Gastrocnemius medialis (tissue), 4 donors: Measurements from ENCODE around the gene XPR1. TPM values are rescaled to one million over a fixed set of nuclear protein-coding genes. Genes with fewer than 3 reads are reported as not detected.
"Not testable (repeated sequence)": the region's sequence is repeated elsewhere in the genome, so short reads cannot be mapped to it uniquely, and the experiment has no call there.

ENCODE experiments used
- ATAC-seq, 2 donors: fragments of 150-250 bp; one replicate each; pipeline ENCODE4 v1.9.1; 2016
- DNase-seq, 2 donors: peaks; one replicate each; pipeline ENCODE4 v3.0.0-alpha.2; 2019
- H3K27ac ChIP-seq, 4 donors: fragments of 200-600 bp; sonication (generic); 1 replicate in 1 of 4; 2 replicates in 3 of 4; pipeline ENCODE4 v1.5.1; 2016 to 2018; ENCODE audit warnings: mild to moderate bottlenecking in 2 of 4, moderate library complexity in 1 of 4
- H3K27me3 ChIP-seq, 3 donors: fragments of 200-600 bp; sonication (generic) in 2 of 3; 1 replicate in 1 of 3; 2 replicates in 2 of 3; pipeline versions ENCODE4 v1.5.1 to v1.6.0; 2016 to 2019; ENCODE audit warnings: mild to moderate bottlenecking in 1 of 3, moderate library complexity in 1 of 3
- H3K36me3 ChIP-seq, 2 donors: fragments of 200-600 bp; sonication (generic) in 1 of 2; one replicate each; pipeline ENCODE4 v1.5.1; 2017 to 2018
- H3K4me1 ChIP-seq, 2 donors: fragments of 200-600 bp; sonication (generic) in 1 of 2; one replicate each; pipeline ENCODE4 v1.5.1; 2016 to 2017; ENCODE audit warnings: mild to moderate bottlenecking in 2 of 2
- H3K4me3 ChIP-seq, 4 donors: fragments of 200-600 bp; sonication (generic) in 3 of 4; 1 replicate in 1 of 4; 2 replicates in 3 of 4; pipeline ENCODE4 v1.5.1; 2016 to 2019; ENCODE audit warnings: mild to moderate bottlenecking in 2 of 4
- H3K9me3 ChIP-seq, 3 donors: fragments of 200-600 bp; sonication (generic) in 2 of 3; 1 replicate in 1 of 3; 2 replicates in 2 of 3; pipeline ENCODE4 v1.5.1; 2016 to 2019
- POLR2A ChIP-seq, 2 donors: fragments of 450-650 bp; IDR thresholded peaks; one replicate each; pipeline ENCODE4 v1.6.1; 2017; ENCODE audit warnings: antibody characterized with exemption in 2 of 2, mild to moderate bottlenecking in 2 of 2, moderate library complexity in 2 of 2
- in situ Hi-C, 4 donors: fragments of 200-750 bp; cut with MboI; loops; one replicate each; pipeline versions ENCODE4 v1.15.0 to v1.8.0; 2017; ENCODE audit warnings: low sequenced_read_pairs in 4 of 4
- intact Hi-C: fragments of 100-400 bp; cut with DNase I; formaldehyde crosslinking; loops from one replicate; pipeline ENCODE4 v1.15.1; 2023; ENCODE audit warnings: low total_unique reads
- total RNA-seq, 4 donors: library from RNA; depleted of rRNA; stranded (reverse); fragments of >200 nt; gene quantifications; one replicate each; pipeline versions ENCODE4 v1.1.0 to v1.2.3, GENCODE V29; 2016
- TF ChIP-seq, protein P1 (sequence below), 5 experiments: fragments of 450-650 bp in 3 of 5; fragments of 200-600 bp in 2 of 5; sonication (generic) in 2 of 5; IDR thresholded peaks in 4 of 5; conservative IDR thresholded peaks in 1 of 5; 1 replicate in 4 of 5; 2 replicates in 1 of 5; pipeline ENCODE4 v1.5.1; 2016 to 2019; ENCODE audit warnings: antibody characterized with exemption in 5 of 5, mild to moderate bottlenecking in 3 of 5, moderate library complexity in 3 of 5

Gene XPR1
- total RNA-seq, 4 donors from 2014 or later, result 14.5 to 24.9 (median 18.6) TPM

DNA sequence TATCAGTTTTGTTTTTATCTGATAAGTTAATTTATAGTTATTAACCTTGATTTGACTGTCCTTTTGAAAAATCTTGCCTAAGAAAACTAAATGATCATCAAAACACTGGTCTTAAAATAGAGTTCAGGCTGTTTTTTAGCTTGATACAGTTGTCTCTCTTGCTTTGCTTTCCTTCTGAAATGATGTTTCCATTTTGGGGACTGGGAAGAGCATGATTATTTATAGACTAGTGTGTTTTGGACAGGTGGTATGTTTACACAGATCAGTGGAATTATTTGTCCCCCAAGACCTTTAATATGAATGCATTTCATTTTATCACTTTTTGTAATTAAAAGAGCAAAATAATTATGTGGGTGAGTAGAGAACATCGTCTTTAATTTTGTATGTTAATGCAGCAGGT, 90.8 kb downstream of the XPR1 start:
- ATAC-seq (no peak), DNase-seq (no peak)
- in situ Hi-C loops (no loop called here), intact Hi-C loops (no loop called here)
- Histone ChIP-seq H3K27ac (peak overlapping the region in 1 of 4 donors; percentile 14), H3K36me3 (no peaks in the 10 kb centered on the region), H3K4me3 (no peak overlapping the region), H3K4me1 (peaks cover 8 to 19% of the 10 kb centered on the region in 2 donors), H3K27me3 (no peaks in the 10 kb centered on the region), H3K9me3 (no peaks in the 10 kb centered on the region)
- no peak for TF ChIP-seq POLR2A (IDR thresholded peaks at IDR 0.05)
- TF ChIP-seq, protein P1, sequence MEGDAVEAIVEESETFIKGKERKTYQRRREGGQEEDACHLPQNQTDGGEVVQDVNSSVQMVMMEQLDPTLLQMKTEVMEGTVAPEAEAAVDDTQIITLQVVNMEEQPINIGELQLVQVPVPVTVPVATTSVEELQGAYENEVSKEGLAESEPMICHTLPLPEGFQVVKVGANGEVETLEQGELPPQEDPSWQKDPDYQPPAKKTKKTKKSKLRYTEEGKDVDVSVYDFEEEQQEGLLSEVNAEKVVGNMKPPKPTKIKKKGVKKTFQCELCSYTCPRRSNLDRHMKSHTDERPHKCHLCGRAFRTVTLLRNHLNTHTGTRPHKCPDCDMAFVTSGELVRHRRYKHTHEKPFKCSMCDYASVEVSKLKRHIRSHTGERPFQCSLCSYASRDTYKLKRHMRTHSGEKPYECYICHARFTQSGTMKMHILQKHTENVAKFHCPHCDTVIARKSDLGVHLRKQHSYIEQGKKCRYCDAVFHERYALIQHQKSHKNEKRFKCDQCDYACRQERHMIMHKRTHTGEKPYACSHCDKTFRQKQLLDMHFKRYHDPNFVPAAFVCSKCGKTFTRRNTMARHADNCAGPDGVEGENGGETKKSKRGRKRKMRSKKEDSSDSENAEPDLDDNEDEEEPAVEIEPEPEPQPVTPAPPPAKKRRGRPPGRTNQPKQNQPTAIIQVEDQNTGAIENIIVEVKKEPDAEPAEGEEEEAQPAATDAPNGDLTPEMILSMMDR (IDR thresholded peaks at IDR 0.05 in 4 of 5, conservative IDR thresholded peaks at IDR 0.05 in 1 of 5), result no peak

DNA sequence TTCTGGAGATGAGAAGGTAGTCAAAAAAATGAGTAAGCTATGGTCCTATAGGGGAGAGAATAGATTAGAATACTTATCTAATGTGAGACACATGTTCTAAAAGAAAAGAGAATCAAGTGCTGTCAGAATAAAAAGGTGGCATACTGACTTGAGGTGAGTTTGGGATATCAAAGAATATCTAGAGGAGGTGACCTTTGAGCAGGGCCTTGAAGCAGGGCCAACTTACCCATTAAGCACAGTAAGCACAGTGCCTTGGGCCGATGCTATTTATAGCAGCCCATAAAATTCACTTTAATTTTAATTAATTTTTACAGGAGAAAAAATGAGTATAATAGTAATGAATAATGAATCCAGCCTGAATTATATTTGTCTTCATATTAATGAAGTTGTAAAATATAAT, 92.2 kb downstream of the XPR1 start:
- in situ Hi-C loops, result no loop called here
- Histone ChIP-seq H3K36me3 (no peaks in the 10 kb centered on the region), H3K9me3 (no peaks in the 10 kb centered on the region), H3K27me3 (no peaks in the 10 kb centered on the region), H3K27ac (no peak overlapping the region), H3K4me3 (no peak overlapping the region), H3K4me1 (peaks cover 8 to 19% of the 10 kb centered on the region in 2 donors)
- no peak for ATAC-seq
- no peak for DNase-seq
- intact Hi-C loops, result no loop called here
- TF ChIP-seq POLR2A (IDR thresholded peaks at IDR 0.05), result no peak
- TF ChIP-seq, protein P1 (IDR thresholded peaks at IDR 0.05 in 4 of 5, conservative IDR thresholded peaks at IDR 0.05 in 1 of 5), result no peak

DNA sequence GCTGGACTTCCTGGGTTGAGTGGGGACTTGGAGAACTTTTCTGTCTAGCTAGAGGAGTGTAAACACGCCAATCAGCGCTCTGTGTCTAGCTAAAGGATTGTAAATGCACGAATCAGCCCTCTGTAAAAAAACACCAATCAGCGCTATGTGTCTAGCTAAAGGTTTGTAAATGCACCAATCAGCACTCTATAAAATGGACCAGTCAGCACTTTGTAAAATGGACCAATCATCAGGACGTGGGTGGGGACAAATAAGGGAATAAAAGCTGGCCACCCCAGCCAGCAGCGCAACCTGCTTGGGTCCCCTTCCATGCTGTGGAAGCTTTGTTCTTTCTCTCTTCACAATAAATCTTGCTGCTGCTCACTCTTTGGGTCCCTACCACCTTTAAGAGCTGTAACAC, 94.2 kb downstream of the XPR1 start:
- H3K9me3 ChIP-seq, ATAC-seq, H3K4me3 ChIP-seq, DNase-seq, H3K36me3 ChIP-seq, intact Hi-C loops, H3K27ac ChIP-seq, in situ Hi-C loops, H3K27me3 ChIP-seq: not testable (repeated sequence)
- H3K4me1 ChIP-seq, result peaks cover 8 to 19% of the 10 kb centered on the region in 2 donors

DNA sequence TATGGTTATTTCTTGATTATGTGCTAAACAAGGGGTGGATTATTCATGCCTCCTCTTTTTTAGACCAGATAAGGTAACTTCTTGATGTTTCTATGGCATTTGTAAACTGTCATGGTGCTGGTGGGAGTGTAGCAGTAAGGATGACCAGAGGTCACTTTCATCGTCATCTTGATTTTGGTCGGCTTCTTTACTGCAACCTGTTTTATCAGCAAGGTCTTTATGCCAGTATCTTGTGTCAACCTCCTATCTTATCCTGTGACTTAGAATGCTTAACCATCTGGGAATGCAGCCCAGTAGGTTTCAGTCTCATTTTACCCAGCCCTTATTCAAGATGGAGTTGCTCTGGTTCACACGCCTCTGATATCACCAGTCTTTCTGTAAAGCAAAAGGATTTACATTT, 95.9 kb downstream of the XPR1 start:
- ATAC-seq, DNase-seq, H3K27ac ChIP-seq, H3K27me3 ChIP-seq, H3K36me3 ChIP-seq, H3K4me3 ChIP-seq, H3K9me3 ChIP-seq, in situ Hi-C loops, intact Hi-C loops: not testable (repeated sequence)
- H3K4me1 ChIP-seq, result peaks cover 1 to 13% of the 10 kb centered on the region in 2 donors

DNA sequence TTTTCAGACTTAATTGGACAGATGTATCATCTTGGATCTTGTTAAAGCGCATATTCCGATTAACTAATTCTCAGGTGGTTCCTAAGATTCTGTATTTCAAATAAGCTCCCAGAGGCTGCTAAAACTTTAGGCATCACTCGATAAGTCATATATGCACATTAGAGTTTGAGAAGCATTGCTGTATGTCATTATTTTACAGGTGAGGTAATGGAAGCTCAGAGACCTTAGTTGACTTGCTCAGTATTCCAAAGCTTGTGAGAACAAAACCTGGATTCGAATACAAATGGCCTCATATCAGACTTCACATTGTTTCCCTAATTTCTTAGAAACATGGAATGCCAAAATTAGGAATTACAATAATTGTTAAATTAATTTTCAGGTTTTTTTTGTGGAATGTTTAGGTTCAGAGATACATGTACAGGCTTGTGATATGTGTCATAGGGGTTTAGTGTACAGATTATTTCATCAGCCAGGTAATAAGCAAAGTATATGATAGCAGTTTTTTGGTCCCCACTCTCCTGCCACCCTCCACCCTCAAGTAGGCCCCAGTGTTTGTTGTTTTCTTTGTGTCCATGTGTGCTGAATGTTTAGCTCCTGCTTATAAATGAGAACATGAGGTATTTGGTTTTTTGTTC, 96.8 kb downstream of the XPR1 start:
- intact Hi-C loops, result no loop called here
- H3K4me3 ChIP-seq, result no peak overlapping the region
- DNase-seq (no peak), ATAC-seq (no peak)
- TF ChIP-seq POLR2A (IDR thresholded peaks at IDR 0.05), result no peak
- TF ChIP-seq, protein P1 (IDR thresholded peaks at IDR 0.05 in 4 of 5, conservative IDR thresholded peaks at IDR 0.05 in 1 of 5), result no peak
- H3K4me1 ChIP-seq, result peaks cover 0 to 6% of the 10 kb centered on the region in 2 donors
- H3K36me3 ChIP-seq, result no peaks in the 10 kb centered on the region
- no peak overlapping the region for H3K27ac ChIP-seq
- in situ Hi-C loops, result no loop called here
- no peaks in the 10 kb centered on the region for H3K9me3 ChIP-seq
- no peaks in the 10 kb centered on the region for H3K27me3 ChIP-seq

DNA sequence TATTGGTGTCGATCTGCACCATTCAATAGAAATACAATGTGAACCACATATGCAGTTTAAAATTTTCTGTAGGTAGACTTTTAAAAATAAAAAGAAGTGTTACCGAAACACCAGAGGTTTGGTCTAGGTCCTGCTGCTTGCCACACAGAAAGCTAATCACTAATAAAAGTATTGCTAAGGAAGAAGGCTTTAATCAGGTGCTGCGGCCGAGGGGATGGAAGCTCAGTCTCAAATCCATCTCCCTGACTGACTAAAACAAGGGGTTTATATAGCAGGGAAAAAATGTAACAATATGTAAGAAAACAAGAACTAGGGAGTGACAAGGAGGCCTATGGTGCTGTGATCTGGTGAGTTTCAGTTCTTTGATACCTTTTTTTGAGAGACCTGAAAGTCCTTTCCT, 99.3 kb downstream of the XPR1 start:
- no peak for TF ChIP-seq POLR2A (IDR thresholded peaks at IDR 0.05)
- TF ChIP-seq, protein P1 (IDR thresholded peaks at IDR 0.05 in 4 of 5, conservative IDR thresholded peaks at IDR 0.05 in 1 of 5), result no peak
- Histone ChIP-seq H3K27me3 (no peaks in the 10 kb centered on the region), H3K36me3 (no peaks in the 10 kb centered on the region), H3K9me3 (peaks cover 0 to 11% (median 0%) of the 10 kb centered on the region in 3 donors), H3K4me3 (no peak overlapping the region), H3K4me1 (no peaks in the 10 kb centered on the region), H3K27ac (no peak overlapping the region)
- no peak for ATAC-seq
- in situ Hi-C loops, result no loop called here
- intact Hi-C loops, result no loop called here
- no peak for DNase-seq
